Measurements from ENCODE around the gene TMEM171. TPM values are rescaled to one million over a fixed set of nuclear protein-coding genes. Genes with fewer than 3 reads are reported as not detected.

The TMEM171 gene
- total RNA-seq, 1 donor from 2014 or later = not detected

GRCh38 chr5:73095564-73096238, 24.7 kb upstream of the TMEM171 start:
- ATAC-seq (ENCODE audit: low read depth) = no peak

GRCh38 chr5:73096239-73096575, 24.2 kb upstream of the TMEM171 start:
- ChIA-PET POLR2A (no interaction called here), CTCF (no interaction called here)
- intact Hi-C loops (cut with micrococcal nuclease) = no loop called here
- ATAC-seq (ENCODE audit: low read depth) (no peak), DNase-seq (no peak)
- peaks cover 4% of the 10 kb centered on the region for H3K27me3 Mint-ChIP-seq
- H3K4me3 Mint-ChIP-seq = no peak overlapping the region
- no peak for TF ChIP-seq CTCF (IDR thresholded peaks at IDR 0.05)
- no peaks in the 10 kb centered on the region for H3K4me1 Mint-ChIP-seq
- H3K9me3 Mint-ChIP-seq = peaks cover 7% of the 10 kb centered on the region
- H3K36me3 Mint-ChIP-seq (ENCODE audit: low read depth) = no peaks in the 10 kb centered on the region
- H3K27ac Mint-ChIP-seq = no peak overlapping the region

More at GRCh38 chr5:73095564-73096238, 24.7 kb upstream of the TMEM171 start:
- ChIA-PET CTCF (no interaction called here), POLR2A (no interaction called here)
- Mint-ChIP-seq H3K9me3 (peaks cover 7% of the 10 kb centered on the region), H3K4me1 (no peaks in the 10 kb centered on the region), H3K36me3 (ENCODE audit: low read depth) (no peaks in the 10 kb centered on the region), H3K27me3 (peaks cover 4% of the 10 kb centered on the region), H3K27ac (no peak overlapping the region), H3K4me3 (no peak overlapping the region)
- intact Hi-C loops (cut with micrococcal nuclease) = no loop called here
- no peak for TF ChIP-seq CTCF (IDR thresholded peaks at IDR 0.05)
- no peak for DNase-seq

GRCh38 chr5:73097740-73098139, 22.6 kb upstream of the TMEM171 start:
- H3K4me3 Mint-ChIP-seq = no peak overlapping the region
- ChIA-PET CTCF (no interaction called here), POLR2A (no interaction called here)
- intact Hi-C loops (cut with micrococcal nuclease) = no loop called here
- H3K27ac Mint-ChIP-seq = no peak overlapping the region
- ATAC-seq (ENCODE audit: low read depth) (no peak), DNase-seq (no peak)
- H3K4me1 Mint-ChIP-seq = no peaks in the 10 kb centered on the region
- peaks cover 7% of the 10 kb centered on the region for H3K9me3 Mint-ChIP-seq
- TF ChIP-seq CTCF (IDR thresholded peaks at IDR 0.05) = no peak
- H3K36me3 Mint-ChIP-seq (ENCODE audit: low read depth) = no peaks in the 10 kb centered on the region
- H3K27me3 Mint-ChIP-seq = peaks cover 4% of the 10 kb centered on the region

- H3K4me3 Mint-ChIP-seq = no peak overlapping the region
- ATAC-seq (ENCODE audit: low read depth) (no peak), DNase-seq (no peak)
- H3K9me3 Mint-ChIP-seq = peaks cover 7% of the 10 kb centered on the region
- TF ChIP-seq CTCF (IDR thresholded peaks at IDR 0.05) = no peak
- no peaks in the 10 kb centered on the region for H3K4me1 Mint-ChIP-seq
- intact Hi-C loops (cut with micrococcal nuclease) = no loop called here
- ChIA-PET POLR2A (no interaction called here), CTCF (interaction anchor here (1.0 kb wide), 1 partner anchor 16 kb away, joined by 3 read pairs; no protein-coding TSS in a partner anchor)
- no peaks in the 10 kb centered on the region for H3K36me3 Mint-ChIP-seq (ENCODE audit: low read depth)
- peaks cover 7% of the 10 kb centered on the region for H3K27me3 Mint-ChIP-seq
- no peak overlapping the region for H3K27ac Mint-ChIP-seq
These were observed 20.3 kb upstream of the TMEM171 start for GRCh38 chr5:73100109-73100508.

GRCh38 chr5:73103870-73104299, 16.5 kb upstream of the TMEM171 start:
- Mint-ChIP-seq H3K4me1 (no peaks in the 10 kb centered on the region), H3K27ac (no peak overlapping the region), H3K9me3 (peaks cover 9% of the 10 kb centered on the region), H3K4me3 (no peak overlapping the region), H3K27me3 (peaks cover 11% of the 10 kb centered on the region), H3K36me3 (ENCODE audit: low read depth) (no peaks in the 10 kb centered on the region)
- DNase-seq (no peak), ATAC-seq (ENCODE audit: low read depth) (no peak)
- intact Hi-C loops (cut with micrococcal nuclease) = no loop called here
- TF ChIP-seq CTCF (IDR thresholded peaks at IDR 0.05) = no peak
- POLR2A ChIA-PET = no interaction called here
- CTCF ChIA-PET = no interaction called here
